HEK293T (cell line): Measurements from ENCODE around the gene TKFC.

Experiments
- CTCF ChIA-PET: fragments of 350-600 bp; formaldehyde crosslinking; extraction: SDS; loops from one replicate; lab custom pipeline; 2021; ENCODE audit warnings: antibody characterized with exemption, inconsistent platforms; lab: Yijun Ruan, JAX
- POLR2A ChIA-PET: fragments of 350-600 bp; formaldehyde crosslinking; extraction: SDS; loops from one replicate; lab custom pipeline; 2020; ENCODE audit warnings: antibody characterized with exemption, inconsistent platforms; lab: Yijun Ruan, JAX
- DNase-seq: peaks from one replicate; pipeline ENCODE4 v3.0.0; 2012; ENCODE audit warnings: mixed read lengths; ENCODE audit errors: extremely low spot score
- ARNT ChIP-seq: fragments of 450-650 bp; IDR thresholded peaks from 2 replicates; pipeline ENCODE4 v1.6.1; 2017; ENCODE audit warnings: mild to moderate bottlenecking
- BHLHE40 ChIP-seq: fragments of 450-650 bp; IDR thresholded peaks from 2 replicates; pipeline ENCODE4 v1.6.1; 2016; ENCODE audit warnings: mild to moderate bottlenecking, moderate library complexity, borderline replicate concordance
- CTBP1 ChIP-seq: fragments of 450-650 bp; IDR thresholded peaks from 2 replicates; pipeline ENCODE4 v1.6.1; 2016; ENCODE audit warnings: borderline replicate concordance
- ELF4 ChIP-seq: fragments of 450-650 bp; IDR thresholded peaks from 2 replicates; pipeline ENCODE4 v1.6.1; 2017; ENCODE audit warnings: antibody characterized with exemption
- FOXA1 ChIP-seq: fragments of 450-650 bp; IDR thresholded peaks from 2 replicates; pipeline ENCODE4 v1.6.1; 2016; ENCODE audit warnings: mild to moderate bottlenecking
- FOXK2 ChIP-seq: fragments of 450-650 bp; IDR thresholded peaks from 2 replicates; pipeline ENCODE4 v1.6.1; 2016; ENCODE audit warnings: mild to moderate bottlenecking
- FOXM1 ChIP-seq: fragments of 450-650 bp; IDR thresholded peaks from 2 replicates; pipeline ENCODE4 v1.6.1; 2017; ENCODE audit warnings: mild to moderate bottlenecking, borderline replicate concordance
- HDGF ChIP-seq: fragments of 450-650 bp; IDR thresholded peaks from 2 replicates; pipeline ENCODE4 v1.6.1; 2017; ENCODE audit warnings: antibody characterized with exemption, borderline replicate concordance
- L3MBTL2 ChIP-seq: fragments of 450-650 bp; conservative IDR thresholded peaks from 2 replicates; pipeline ENCODE4 v1.6.1; 2016; ENCODE audit warnings: mild to moderate bottlenecking
- LEF1 ChIP-seq: fragments of 450-650 bp; IDR thresholded peaks from 2 replicates; pipeline ENCODE4 v1.6.1; 2017; ENCODE audit warnings: mild to moderate bottlenecking, borderline replicate concordance
- NFRKB ChIP-seq: fragments of 450-650 bp; IDR thresholded peaks from 2 replicates; pipeline ENCODE4 v1.6.1; 2016; ENCODE audit warnings: mild to moderate bottlenecking, moderate library complexity
- PKNOX1 ChIP-seq: fragments of 450-650 bp; IDR thresholded peaks from 2 replicates; pipeline ENCODE4 v1.6.1; 2016
- SP1 ChIP-seq: fragments of 450-650 bp; IDR thresholded peaks from 2 replicates; pipeline ENCODE4 v1.6.1; 2017
- SUZ12 ChIP-seq: fragments of 450-650 bp; IDR thresholded peaks from 2 replicates; pipeline ENCODE4 v1.6.1; 2016; ENCODE audit warnings: mild to moderate bottlenecking
- TARDBP ChIP-seq: fragments of 450-650 bp; IDR thresholded peaks from 2 replicates; pipeline ENCODE4 v1.6.1; 2016
- ZNF384 ChIP-seq: fragments of 450-650 bp; IDR thresholded peaks from 2 replicates; pipeline ENCODE4 v1.6.1; 2016

Gene TKFC

GRCh38 chr11:61364012-61364675 is 31.1 kb downstream of the TKFC start:
- CTCF ChIA-PET, result interaction anchor here (2.8 to 3.5 kb wide), 2 partner anchors 21 to 28 kb away, joined by 16 to 26 read pairs; no protein-coding TSS in a partner anchor
- POLR2A ChIA-PET, result interaction anchor here (1.4 to 5.0 kb wide), 5 partner anchors 11 to 66 kb away, joined by 3 to 103 read pairs (median 35); partner anchors contain the start of genes CPSF7, DDB1, SDHAF2 and TKFC
- no peak for DNase-seq
- TF ChIP-seq ELF4 (no peak), LEF1 (no peak), SUZ12 (no peak), FOXK2 (no peak), SP1 (no peak), L3MBTL2 (no peak), FOXA1 (no peak), PKNOX1 (no peak), ZNF384 (no peak), BHLHE40 (no peak), CTBP1 (no peak), HDGF (no peak), NFRKB (no peak)

DNA sequence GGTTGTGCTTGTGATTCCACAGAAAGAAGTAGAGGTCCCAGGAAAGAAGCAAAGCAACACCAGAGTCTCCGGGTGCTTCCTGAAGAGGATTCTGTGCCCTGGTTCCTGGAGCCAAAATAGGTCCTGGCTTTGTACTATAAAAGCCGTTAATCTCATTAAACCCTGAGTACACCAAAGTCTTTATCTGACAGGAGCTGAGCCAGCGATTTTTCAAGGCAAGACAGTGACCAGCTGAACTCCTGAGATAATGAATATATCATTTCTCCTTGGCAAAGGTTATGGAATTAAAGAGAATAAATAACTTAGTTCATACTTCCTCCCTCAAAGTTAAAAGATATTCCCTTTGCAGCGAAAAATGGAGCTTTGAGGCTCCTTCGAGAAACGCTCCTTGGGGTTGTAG is 34.4 kb downstream of the TKFC start:
- POLR2A ChIA-PET, result interaction anchor here (0.8 kb wide), 1 partner anchor 15 kb away, joined by 3 read pairs; no protein-coding TSS in a partner anchor
- CTCF ChIA-PET, result interaction anchor here (0.6 kb wide), 1 partner anchor 7 kb away, joined by 3 read pairs; no protein-coding TSS in a partner anchor

GRCh38 chr11:61368646-61369045 is 35.6 kb downstream of the TKFC start:
- no peak for DNase-seq
- POLR2A ChIA-PET, result interaction anchor here (0.7 kb wide), 1 partner anchor 10 kb away, joined by 3 read pairs; no protein-coding TSS in a partner anchor
- CTCF ChIA-PET, result interaction anchor here (1.0 kb wide), 1 partner anchor 33 kb away, joined by 3 read pairs; no protein-coding TSS in a partner anchor
- TF ChIP-seq ARNT, result no peak
- TF ChIP-seq HDGF, result no peak
- TF ChIP-seq FOXM1, result no peak
- no peak for TF ChIP-seq FOXA1
- TF ChIP-seq FOXK2, result no peak
- no peak for TF ChIP-seq NFRKB
- no peak for TF ChIP-seq CTBP1
- no peak for TF ChIP-seq BHLHE40
- no peak for TF ChIP-seq ZNF384
- no peak for TF ChIP-seq PKNOX1

More for the DNA sequence above, 34.4 kb downstream of the TKFC start:
- DNase-seq, result no peak
- TF ChIP-seq BHLHE40, result no peak
- no peak for TF ChIP-seq FOXA1
- TF ChIP-seq FOXM1, result no peak
- no peak for TF ChIP-seq ARNT
- no peak for TF ChIP-seq NFRKB
- TF ChIP-seq FOXK2, result no peak
- no peak for TF ChIP-seq PKNOX1
- no peak for TF ChIP-seq TARDBP
- TF ChIP-seq SUZ12, result no peak
- TF ChIP-seq ZNF384, result no peak
- no peak for TF ChIP-seq L3MBTL2
- TF ChIP-seq LEF1, result no peak
- no peak for TF ChIP-seq HDGF
- no peak for TF ChIP-seq CTBP1
- TF ChIP-seq SP1, result no peak
- TF ChIP-seq ELF4, result no peak

DNA sequence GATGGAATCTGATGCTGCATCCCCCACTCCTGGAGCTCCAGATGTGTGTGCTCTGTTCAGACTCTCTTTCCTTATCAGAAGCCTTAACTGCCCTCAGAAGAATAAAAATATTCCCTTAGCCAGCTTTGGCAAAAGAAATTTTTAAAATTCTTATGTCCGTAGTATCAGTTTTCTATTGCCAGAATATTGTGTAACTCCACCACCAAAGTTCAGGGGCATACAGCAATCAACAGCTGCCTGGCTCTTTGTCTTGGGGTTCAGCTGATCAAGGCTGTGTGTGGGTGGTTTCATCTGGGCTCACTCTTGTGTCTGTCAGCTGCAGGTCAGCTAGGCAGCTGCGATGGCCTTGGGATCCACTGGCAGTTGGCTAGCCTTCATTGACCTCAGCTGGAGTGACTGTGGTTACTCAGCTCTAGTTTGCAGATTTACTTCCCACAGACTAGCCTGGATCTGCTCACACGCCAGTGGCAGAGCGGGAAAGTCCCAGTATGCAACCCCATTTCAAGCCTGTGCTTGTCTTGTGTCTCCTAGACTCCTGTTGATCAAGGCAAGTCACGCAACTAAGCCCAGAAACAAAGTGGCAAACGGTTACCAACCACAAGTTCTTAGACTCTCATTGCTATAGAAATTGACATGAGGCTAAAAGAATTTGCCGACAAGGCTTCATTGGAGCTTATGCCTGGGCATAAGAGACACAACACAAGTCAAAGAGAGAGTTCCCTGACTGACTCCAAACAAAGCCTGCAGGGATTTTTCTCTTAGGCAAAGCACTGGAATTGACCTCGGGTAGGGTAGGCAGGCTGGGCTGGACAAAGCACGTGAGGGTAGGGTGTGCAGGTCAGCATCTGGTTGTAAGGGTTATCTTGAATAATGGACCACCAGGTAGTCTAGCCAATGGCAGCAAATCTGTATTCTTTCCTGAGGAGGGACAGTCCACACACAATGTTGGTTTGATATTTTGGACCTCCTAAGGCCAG is 36.6 kb downstream of the TKFC start:
- ChIA-PET POLR2A (interaction anchor here (2.2 kb wide), 1 partner anchor 7 kb away, joined by 11 read pairs; the partner anchor contains the start of genes CYB561A3 and TMEM138), CTCF (no interaction called here)
- TF ChIP-seq ARNT (no peak), ELF4 (no peak), ZNF384 (no peak), HDGF (no peak), L3MBTL2 (no peak), SUZ12 (no peak), PKNOX1 (no peak), FOXK2 (no peak), FOXM1 (no peak), LEF1 (no peak), SP1 (no peak), CTBP1 (no peak), BHLHE40 (no peak), NFRKB (no peak), TARDBP (no peak)
- no peak for DNase-seq
